Esophagus mucosa (tissue), 1 donor: ENCODE measurements around the gene USP2. TPM values are rescaled to one million over a fixed set of nuclear protein-coding genes. Genes with fewer than 3 reads are reported as not detected.

Experiments used
- ATAC-seq: fragments of 200-7000 bp; cut with Tn5 transposase; one replicate; pipeline ENCODE4 v1.9.1; 2020
- total RNA-seq: library from RNA; stranded (reverse); gene quantifications from one replicate; pipeline ENCODE4 v1.2.4, GENCODE V29; 2023
- donor health status: DM: yes; HTN: yes; CAD: no.

USP2 gene
- total RNA-seq, 1 donor from 2014 or later: 2.8 TPM

GRCh38 chr11:119320776-119321524 is 60.5 kb downstream of the USP2 start:
- peak; percentile 19 for ATAC-seq

DNA sequence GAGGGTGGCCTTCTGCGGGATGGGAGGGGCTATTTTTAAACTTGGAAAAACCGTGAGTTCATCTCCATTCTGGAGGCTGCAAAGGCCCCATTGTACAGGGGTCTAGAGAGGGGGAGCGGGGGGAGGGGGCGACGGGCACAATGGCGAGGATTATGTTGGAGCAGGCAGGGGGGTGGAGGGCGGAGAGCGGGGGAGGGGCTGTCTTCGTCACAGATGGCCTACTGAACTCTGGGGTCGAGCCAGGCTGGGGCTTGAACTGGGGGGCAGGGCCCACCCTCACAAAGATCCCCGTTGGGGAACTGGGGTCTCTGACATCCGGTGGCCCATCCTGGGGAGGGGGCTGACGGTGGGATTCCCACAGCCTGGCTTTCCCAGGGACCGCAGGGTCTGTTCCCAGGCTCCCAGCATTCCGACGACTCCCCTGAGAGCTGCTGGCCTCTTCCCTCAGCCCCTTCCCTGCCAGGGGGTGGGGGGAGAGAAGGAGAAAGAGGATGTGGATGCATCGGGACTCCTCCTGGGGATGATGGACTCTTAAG is 61.2 kb downstream of the USP2 start:
- no peak for ATAC-seq

- no peak for ATAC-seq
These were observed 61.7 kb downstream of the USP2 start for GRCh38 chr11:119319700-119320239.

DNA sequence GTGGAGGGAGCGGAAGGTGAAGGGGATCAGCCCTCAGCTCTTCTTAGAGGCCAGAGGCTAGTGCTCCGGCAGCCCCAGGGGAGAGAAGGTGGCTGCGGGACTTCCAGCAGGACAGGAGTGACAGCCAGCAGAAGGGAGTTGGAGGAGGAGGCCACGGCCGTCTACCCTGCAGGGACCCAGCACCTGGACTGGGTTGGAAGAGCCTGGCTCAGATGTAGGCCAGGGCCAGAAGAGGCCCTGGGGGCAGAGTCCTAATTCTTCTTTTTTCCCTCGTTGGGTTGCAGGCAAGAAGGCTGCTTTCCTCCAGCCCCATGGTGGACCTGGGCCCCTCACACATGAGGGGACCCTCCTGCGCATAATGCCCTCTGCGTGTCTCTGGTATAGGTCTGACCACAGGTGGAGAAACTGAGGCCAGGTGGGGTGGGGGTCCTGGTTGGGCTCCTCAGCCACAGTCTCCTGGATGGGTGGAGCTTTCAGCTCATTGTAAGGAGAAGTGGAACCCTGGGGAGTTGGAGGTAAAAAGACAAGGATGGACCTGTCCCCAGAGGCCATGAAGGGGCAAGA is 62.3 kb downstream of the USP2 start:
- no peak for ATAC-seq

DNA sequence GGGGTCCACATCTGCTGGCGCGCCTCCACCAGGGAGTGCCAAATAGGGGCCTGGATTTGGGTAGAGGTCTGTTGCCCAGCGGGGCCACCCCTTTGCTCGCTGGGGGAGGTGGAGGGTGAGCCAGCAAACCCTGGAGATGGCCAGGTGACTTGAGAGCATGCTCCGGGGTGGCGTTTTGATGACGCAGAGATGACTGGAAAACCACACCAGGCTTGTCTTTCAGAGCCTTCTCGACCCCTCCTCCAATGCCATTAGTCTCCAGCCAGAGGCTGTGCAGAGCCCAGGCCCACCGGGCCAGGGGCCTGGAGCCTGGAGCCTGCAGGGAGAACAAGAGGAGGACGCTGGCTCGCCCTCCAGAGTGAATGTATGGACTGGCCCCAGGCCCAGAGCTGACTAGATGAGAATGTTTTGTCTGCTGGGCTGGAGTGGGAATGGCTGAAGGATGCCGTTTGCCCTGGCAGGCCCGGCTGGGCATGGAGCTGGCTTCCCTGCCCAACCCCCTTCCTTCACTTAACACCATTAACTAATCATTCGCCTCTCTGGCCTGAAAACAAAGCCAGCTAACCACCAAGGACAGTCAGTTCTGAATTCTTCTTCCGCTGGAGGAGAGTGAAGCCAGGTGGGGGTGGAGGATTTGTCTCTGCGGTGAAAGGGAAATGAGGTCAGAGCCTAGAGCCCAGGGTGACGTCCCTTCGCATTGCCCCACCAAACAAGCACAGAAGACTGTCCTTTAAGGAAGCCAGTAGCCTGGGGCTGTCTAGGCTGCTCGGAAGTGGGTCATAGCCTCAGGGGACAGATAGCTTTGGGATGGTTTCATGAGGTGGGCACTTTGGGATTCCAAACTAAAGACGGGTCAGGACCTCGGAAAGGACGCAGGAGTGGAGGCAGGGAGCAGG is 63.0 kb downstream of the USP2 start:
- peak; percentile 32 for ATAC-seq

- ATAC-seq: peak; percentile 53
These were observed 63.8 kb downstream of the USP2 start for GRCh38 chr11:119317592-119318239.

DNA sequence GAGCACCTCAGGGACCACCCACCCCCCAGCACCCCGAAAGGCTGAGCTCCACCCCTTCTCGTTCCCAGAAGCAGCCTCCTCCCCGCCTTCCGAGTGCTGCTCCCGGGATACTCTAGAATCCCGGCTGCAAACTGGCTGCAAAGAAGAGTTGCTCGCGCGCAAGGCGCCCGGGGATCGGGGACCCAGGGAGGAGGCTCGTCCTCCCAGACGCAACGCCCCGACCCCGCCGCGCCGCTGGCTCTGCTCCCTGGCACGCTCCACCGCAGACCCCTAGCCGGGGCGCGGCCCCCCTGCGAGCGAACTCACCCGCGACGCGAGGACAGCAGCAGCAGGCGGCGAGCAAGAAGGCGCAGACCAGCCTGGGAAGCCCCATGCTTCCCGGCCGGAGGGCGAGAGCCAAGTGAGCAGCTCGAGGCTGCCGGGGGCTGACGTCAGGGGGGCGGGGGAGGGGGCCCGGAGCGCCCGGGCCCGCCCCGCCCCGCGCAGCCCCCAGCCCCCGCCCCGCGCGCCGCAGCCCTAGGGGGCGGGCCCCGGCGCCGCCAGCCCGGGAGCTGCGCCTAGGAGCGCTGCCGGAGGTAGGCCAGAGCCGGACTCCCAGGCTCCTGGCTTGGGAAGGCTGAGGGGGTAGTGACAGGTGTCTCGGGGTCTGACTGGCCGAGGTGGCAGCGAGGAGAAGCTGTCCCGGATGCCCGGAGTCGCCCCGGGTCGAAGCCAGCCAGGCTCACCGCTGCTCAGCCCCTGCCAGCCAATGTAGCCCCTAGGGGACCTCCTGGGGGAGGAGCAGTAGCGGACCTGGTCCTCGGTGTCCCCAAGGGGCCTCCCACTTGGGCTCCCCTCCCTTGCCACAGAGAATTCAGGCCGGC is 64.5 kb downstream of the USP2 start, which contains the start of gene MCAM:
TSS of gene MCAM (minus strand) at position 402 of the 863 bp plus-strand sequence. CDS start at position 373, 29 bp downstream.
- ATAC-seq: peak; percentile 13

DNA sequence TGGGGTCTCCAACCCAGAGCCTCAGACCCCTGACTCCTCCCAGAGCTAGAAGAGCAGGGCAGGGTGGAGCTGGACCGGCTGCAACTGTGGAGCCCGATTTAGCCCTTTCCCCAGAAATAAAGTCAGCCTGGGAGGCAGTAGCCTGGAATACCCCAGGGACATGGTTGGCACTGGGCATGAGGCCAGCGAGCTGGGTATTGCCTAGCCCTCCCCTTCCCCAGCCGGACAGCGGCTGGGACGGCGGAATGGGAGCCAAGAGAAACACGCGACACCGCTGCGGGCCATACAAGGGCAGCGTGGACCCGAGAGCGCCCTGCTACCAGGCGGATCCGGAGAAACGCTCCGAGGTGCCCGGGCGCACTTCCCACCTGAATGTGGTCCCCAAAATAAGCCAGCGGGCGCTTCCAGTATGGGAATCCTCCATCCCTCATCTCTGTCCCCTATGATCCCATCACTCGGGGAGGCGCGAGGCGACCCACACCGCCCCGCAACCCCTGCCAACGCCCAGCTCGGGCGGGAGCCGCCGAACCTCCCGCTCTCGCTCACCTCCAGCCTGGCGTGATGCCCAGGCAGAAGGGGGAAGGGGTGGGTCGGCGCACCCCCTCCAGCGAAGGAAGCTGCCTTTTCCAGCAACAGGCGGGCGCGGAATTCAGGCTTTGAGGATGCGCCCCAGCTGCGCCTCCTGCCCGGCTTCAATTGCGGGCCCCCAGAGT is 65.3 kb downstream of the USP2 start:
- ATAC-seq: no peak

GRCh38 chr11:119315131-119316015 is 66.1 kb downstream of the USP2 start:
- ATAC-seq: peak; percentile 4

- no peak for ATAC-seq
These were observed 66.8 kb downstream of the USP2 start for GRCh38 chr11:119314726-119315125.

- peak; percentile 86 for ATAC-seq
These were observed 70.8 kb downstream of the USP2 start for GRCh38 chr11:119310682-119311052.

DNA sequence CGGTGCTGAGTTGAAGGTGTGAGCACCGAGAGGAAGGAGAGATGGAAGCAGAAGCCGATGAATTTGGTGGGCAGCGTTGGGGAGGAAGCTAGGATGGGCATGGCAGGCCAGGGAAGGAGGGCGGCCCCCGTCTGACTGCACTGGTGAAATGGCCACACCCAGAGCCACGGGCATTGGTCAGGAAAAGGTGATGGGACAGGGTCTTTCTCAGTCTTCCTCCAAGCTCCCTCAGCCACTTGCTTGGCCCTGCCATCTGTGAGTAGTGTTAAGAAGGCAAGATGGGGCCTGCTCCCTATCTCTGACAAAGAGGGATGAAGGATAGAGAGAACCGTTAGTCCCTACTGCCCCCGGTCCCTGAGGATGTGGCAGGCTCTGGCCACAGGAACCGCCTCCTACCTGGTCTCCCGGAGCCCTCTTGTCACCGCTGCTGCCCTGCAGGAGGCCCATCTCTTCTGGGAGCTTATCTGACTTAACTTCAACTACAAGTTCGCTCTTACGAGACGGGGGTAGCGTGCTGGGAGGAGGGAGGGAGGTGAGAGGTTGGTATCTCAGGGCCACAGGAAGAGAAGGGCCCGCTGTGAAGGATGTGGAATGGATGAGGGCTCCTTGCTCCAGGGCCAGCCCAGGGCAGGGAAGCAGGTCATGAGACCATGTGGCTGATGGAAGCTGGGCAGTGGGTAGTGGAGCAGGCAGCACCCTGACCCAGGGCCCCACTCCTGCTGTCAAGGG is 71.4 kb downstream of the USP2 start:
- ATAC-seq: no peak

DNA sequence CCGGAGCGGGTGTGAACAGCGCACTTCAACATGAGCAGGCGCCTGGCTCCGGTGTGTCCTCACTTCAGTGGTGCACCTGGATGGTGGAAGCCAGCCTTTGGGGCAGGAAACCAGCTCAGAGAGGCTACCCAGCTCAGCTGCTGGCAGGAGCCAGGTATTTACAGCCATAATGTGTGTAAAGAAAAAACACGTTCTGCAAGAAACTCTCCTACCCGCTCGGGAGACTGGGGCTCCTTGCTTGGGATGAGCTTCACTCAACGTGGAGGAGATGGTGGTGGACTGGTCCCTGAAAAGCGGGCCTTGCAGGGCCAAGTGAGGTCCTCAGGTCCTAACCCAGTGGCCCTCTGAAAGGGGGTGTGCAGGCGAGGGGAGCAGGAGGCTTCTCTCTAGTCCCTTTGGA is 72.1 kb downstream of the USP2 start:
- no peak for ATAC-seq

DNA sequence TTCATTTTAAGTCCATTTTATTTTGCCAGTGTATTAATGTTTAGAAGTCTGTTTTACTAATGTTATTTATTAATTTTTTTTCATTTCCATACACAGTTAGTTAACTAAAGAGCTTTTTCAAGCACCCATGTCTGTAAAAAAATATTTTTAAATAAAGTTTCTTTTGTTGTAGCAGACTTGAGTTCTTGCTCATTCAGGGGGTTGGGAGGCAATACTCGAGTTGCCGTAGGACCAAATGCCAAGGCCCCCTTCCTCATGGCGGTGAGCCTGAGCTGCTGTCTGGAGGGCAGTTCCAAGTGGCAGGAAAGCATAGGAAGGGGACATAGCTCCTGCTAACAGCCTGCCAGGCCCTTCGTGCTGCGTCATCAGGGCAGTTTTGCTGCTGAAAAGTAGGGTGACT is 73.5 kb downstream of the USP2 start:
- ATAC-seq: no peak

DNA sequence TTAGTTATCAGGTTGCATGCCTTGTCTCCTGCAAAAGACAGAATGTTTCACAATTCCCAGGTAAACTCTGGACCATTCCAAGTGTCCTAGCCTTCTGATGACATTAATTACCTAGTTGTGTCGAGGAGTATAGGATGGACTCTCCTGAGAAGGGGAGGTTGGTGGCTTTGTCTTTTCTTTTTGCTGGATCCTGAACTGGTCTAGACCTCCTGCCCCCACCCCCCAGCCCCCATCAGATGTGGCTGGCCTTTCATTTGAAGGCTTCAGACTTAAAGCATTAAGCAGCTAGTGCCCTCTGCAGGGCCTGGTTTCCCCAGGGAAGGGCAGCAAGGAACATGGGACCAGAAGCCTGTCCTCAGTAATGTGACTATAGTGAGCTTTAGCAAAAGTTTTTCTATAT is 74.3 kb downstream of the USP2 start:
- no peak for ATAC-seq

GRCh38 chr11:119306373-119306890 is 75.1 kb downstream of the USP2 start:
- ATAC-seq: no peak

- ATAC-seq: no peak
These were observed 75.7 kb downstream of the USP2 start for GRCh38 chr11:119305556-119306372.
